ENCODE data around the gene PPP2R5C. TPM values are rescaled to one million over a fixed set of nuclear protein-coding genes. Genes with fewer than 3 reads are reported as not detected.

The PPP2R5C gene
- total RNA-seq, 1 experiment from 2014 or later = 96.1 TPM

DNA sequence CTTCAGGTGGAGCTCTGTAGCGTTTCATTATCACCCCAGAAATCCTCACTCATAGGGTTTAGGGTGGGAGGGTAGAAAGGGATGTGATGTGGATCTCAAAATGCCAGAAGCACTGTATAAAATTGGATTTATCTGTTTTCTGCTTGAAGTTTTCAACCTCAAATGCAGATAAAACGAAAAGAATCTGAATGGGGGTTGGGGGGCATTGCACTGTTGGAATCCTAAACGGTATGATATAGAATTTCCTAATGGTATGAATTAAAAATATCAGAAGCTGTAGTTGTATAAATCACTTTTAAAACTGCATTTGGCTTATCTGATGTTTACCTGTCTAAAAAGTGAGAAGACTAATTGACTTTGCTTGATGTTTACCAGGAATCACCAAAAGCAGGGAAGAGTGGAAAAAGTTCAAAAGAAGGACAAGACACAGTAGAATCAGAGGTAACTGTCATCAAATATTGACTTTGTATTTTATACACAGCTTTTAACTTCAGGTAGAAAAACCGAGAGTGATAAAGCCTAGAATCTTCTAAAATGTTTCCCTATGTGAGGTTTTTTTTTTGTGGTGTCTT is 1.1 kb downstream of the PPP2R5C start:
- H3K4me1 ChIP-seq (ENCODE audit: insufficient read depth, low read length) = peaks cover 16% of the 10 kb centered on the region
- ATAC-seq = no peak
- DNase-seq = no peak
- POLR2A ChIA-PET (ENCODE audit: unreplicated experiment) = interaction anchor here (0.5 to 0.6 kb wide), 2 partner anchors 47 to 266 kb away, joined by 4 to 7 read pairs; no protein-coding TSS in a partner anchor
- H3K79me2 ChIP-seq (ENCODE audit: low read length) = peaks cover 12% of the 10 kb centered on the region; the same call in 1 of the 2 replicates
- no peaks in the 10 kb centered on the region for H3K36me3 ChIP-seq (ENCODE audit: low read depth, low read length)
- H4K20me1 ChIP-seq (ENCODE audit: low read length) = no peaks in the 10 kb centered on the region
- H3K27ac ChIP-seq (ENCODE audit: low read length) = no peak overlapping the region
- CTCF ChIA-PET = no interaction called here
- peak overlapping the region; percentile 83 for H3K4me2 ChIP-seq (ENCODE audit: low read length)
- no peaks in the 10 kb centered on the region for H3K9me2 ChIP-seq (replicated peaks; ENCODE audit: low read length)
- no peaks in the 10 kb centered on the region for H3F3A ChIP-seq (ENCODE audit: low read length, unreplicated experiment)
- no peaks in the 10 kb centered on the region for H3K9me3 ChIP-seq (ENCODE audit: low read length)
- peak overlapping the region; percentile 85 for H3K4me3 ChIP-seq (ENCODE audit: low read length)
- TF ChIP-seq, protein P1, sequence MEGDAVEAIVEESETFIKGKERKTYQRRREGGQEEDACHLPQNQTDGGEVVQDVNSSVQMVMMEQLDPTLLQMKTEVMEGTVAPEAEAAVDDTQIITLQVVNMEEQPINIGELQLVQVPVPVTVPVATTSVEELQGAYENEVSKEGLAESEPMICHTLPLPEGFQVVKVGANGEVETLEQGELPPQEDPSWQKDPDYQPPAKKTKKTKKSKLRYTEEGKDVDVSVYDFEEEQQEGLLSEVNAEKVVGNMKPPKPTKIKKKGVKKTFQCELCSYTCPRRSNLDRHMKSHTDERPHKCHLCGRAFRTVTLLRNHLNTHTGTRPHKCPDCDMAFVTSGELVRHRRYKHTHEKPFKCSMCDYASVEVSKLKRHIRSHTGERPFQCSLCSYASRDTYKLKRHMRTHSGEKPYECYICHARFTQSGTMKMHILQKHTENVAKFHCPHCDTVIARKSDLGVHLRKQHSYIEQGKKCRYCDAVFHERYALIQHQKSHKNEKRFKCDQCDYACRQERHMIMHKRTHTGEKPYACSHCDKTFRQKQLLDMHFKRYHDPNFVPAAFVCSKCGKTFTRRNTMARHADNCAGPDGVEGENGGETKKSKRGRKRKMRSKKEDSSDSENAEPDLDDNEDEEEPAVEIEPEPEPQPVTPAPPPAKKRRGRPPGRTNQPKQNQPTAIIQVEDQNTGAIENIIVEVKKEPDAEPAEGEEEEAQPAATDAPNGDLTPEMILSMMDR (conservative IDR thresholded peaks at IDR 0.05; ENCODE audit: low read depth, low read length) = no peak
- TF ChIP-seq EZH2phosphoT487 (IDR thresholded peaks at IDR 0.05; ENCODE audit: borderline replicate concordance, low read length) (no peak), EZH2 (IDR thresholded peaks at IDR 0.05; ENCODE audit: low read length, unreplicated experiment) (no peak)
- no peaks in the 10 kb centered on the region for H3K27me3 ChIP-seq (ENCODE audit: low read length)
- intact Hi-C loops (cut with micrococcal nuclease) = no loop called here
- peak overlapping the region; percentile 66 for H2AFZ ChIP-seq (ENCODE audit: low read length)
- H3K9ac ChIP-seq (ENCODE audit: low read length) = peak overlapping the region; percentile 79
- no TSS peak for BruUV-seq (replicated peaks)

DNA sequence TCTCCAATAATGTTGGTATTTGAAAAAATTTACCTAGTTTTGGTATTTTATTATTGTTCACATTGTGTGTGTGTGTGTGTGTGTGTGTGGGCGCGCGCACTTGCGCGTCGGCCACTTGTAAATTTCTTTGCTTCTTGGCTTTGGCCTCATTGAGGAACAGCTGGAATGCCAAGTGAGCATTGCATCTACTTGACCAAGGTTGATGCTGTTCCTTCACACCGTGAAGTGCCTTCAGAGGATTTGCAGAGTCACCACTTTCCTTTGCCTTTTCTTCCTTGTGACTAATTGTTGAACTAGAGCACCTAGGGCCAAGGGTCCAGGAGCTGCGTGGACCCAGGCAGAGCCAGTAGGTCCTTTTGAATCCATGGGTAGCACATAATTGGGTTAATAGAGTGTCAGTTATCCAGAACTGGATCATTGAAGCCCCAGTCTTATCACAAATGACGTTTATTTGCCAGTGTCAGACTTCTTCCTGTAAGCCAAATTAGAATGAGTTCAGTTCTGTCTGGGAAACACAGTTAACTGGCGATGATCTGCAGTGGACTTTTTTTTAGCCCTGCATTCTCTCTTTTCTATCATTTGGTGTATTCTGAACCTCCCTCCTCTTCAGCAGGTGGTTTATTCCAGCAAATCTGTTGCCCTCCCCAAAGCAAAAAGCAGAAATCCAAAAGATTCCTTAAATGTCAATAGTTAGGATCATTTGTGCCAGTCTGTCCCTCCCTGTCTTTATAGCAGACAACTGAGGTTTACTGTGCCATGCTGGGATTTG is 2.6 kb downstream of the PPP2R5C start:
- H3K4me3 ChIP-seq (ENCODE audit: low read length) = no peak overlapping the region
- ChIA-PET POLR2A (ENCODE audit: unreplicated experiment) (no interaction called here), CTCF (interaction anchor here (1.2 kb wide), 1 partner anchor 57 kb away, joined by 3 read pairs; no protein-coding TSS in a partner anchor)
- no peaks in the 10 kb centered on the region for H3K36me3 ChIP-seq (ENCODE audit: low read depth, low read length)
- no peak overlapping the region for H3K4me2 ChIP-seq (ENCODE audit: low read length)
- H3K4me1 ChIP-seq (ENCODE audit: insufficient read depth, low read length) = peaks cover 16% of the 10 kb centered on the region
- no peaks in the 10 kb centered on the region for H3K9me2 ChIP-seq (replicated peaks; ENCODE audit: low read length)
- BruUV-seq (replicated peaks) = TSS peak; percentile 18
- H3K27me3 ChIP-seq (ENCODE audit: low read length) = no peaks in the 10 kb centered on the region
- H3K27ac ChIP-seq (ENCODE audit: low read length) = no peak overlapping the region
- H2AFZ ChIP-seq (ENCODE audit: low read length) = no peak overlapping the region
- intact Hi-C loops (cut with micrococcal nuclease) = no loop called here
- H3K79me2 ChIP-seq (ENCODE audit: low read length) = peaks cover 12% of the 10 kb centered on the region; the same call in 1 of the 2 replicates
- no peaks in the 10 kb centered on the region for H3K9me3 ChIP-seq (ENCODE audit: low read length)
- no peak overlapping the region for H3K9ac ChIP-seq (ENCODE audit: low read length)
- no peaks in the 10 kb centered on the region for H4K20me1 ChIP-seq (ENCODE audit: low read length)
- ATAC-seq (no peak), DNase-seq (no peak)
- H3F3A ChIP-seq (ENCODE audit: low read length, unreplicated experiment) = no peaks in the 10 kb centered on the region
- TF ChIP-seq EZH2phosphoT487 (IDR thresholded peaks at IDR 0.05; ENCODE audit: borderline replicate concordance, low read length) = no peak
- TF ChIP-seq EZH2 (IDR thresholded peaks at IDR 0.05; ENCODE audit: low read length, unreplicated experiment) = no peak
- TF ChIP-seq, protein P1 (conservative IDR thresholded peaks at IDR 0.05; ENCODE audit: low read depth, low read length) = no peak
